ENCODE results near the gene COL12A1.

GRCh38 chr6:75049308-75049707 is 156.5 kb downstream of the COL12A1 start:
- no peak for TF ChIP-seq CTCF (conservative IDR thresholded peaks at IDR 0.05; ENCODE audit: low read length)
- TF ChIP-seq EZH2phosphoT487 (IDR thresholded peaks at IDR 0.05; ENCODE audit: borderline replicate concordance, low read depth, low read length): no peak
